PC-9 (cell line): Measurements from ENCODE around the gene EPHB2. TPM values are rescaled to one million over a fixed set of nuclear protein-coding genes. Genes with fewer than 3 reads are reported as not detected.

Source experiments
- BruUV-seq: library from RNA; stranded (reverse); fragments of 400-500 nt; replicated peaks from 2 replicates; lab custom pipeline; 2021; lab: Mats Ljungman, UMichigan
- CTCF ChIA-PET: fragments of 300-600 bp; sonication (Branson Sonifier 250); formaldehyde crosslinking; loops from one replicate; lab custom pipeline; 2022; ENCODE audit warnings: antibody characterized with exemption; lab: Charles Lee
- POLR2A ChIA-PET: fragments of 300-600 bp; sonication (Branson Sonifier 250); formaldehyde crosslinking; loops from one replicate; lab custom pipeline; 2022; ENCODE audit warnings: antibody characterized with exemption; ENCODE audit not compliant: unreplicated experiment; lab: Charles Lee
- DNase-seq, 2 experiments: peaks; one replicate each; pipeline versions ENCODE4 v3.0.0 to v3.0.0-alpha.2; 2015 to 2022; ENCODE audit warnings: mixed read lengths in 1 of 2
- H2AFZ ChIP-seq: fragments of 200-600 bp; sonication (generic); 2 replicates; pipeline ENCODE4 v1.8.1; 2017; ENCODE audit warnings: antibody characterized with exemption
- H3F3A ChIP-seq: fragments of 200-600 bp; sonication (generic); 2 replicates; pipeline ENCODE4 v1.8.1; 2017; ENCODE audit warnings: antibody characterized with exemption, mild to moderate bottlenecking, low read depth; ENCODE audit not compliant: insufficient read depth
- H3K27ac ChIP-seq: fragments of 200-600 bp; sonication (generic); 2 replicates; pipeline ENCODE4 v1.6.1; 2016; ENCODE audit warnings: mixed run types
- H3K27me3 ChIP-seq: fragments of 200-600 bp; sonication (generic); 2 replicates; pipeline ENCODE4 v1.6.1; 2016; ENCODE audit warnings: low read depth, mixed run types; ENCODE audit not compliant: insufficient read depth
- H3K36me3 ChIP-seq: fragments of 200-600 bp; sonication (generic); 2 replicates; pipeline ENCODE4 v1.6.1; 2016; ENCODE audit warnings: low read depth, mixed run types
- H3K4me1 ChIP-seq: fragments of 200-600 bp; sonication (generic); replicated peaks from 2 replicates; pipeline ENCODE4 v1.6.1; 2016; ENCODE audit warnings: mixed run types; ENCODE audit not compliant: insufficient read depth
- H3K4me2 ChIP-seq: fragments of 200-600 bp; sonication (generic); 2 replicates; pipeline ENCODE4 v1.6.1; 2017; ENCODE audit warnings: mixed run types
- H3K4me3 ChIP-seq: fragments of 200-600 bp; sonication (generic); 2 replicates; pipeline ENCODE4 v1.6.1; 2016; ENCODE audit warnings: mixed run types
- H3K79me2 ChIP-seq: fragments of 200-600 bp; sonication (generic); 2 replicates; pipeline ENCODE4 v1.6.1; 2017; ENCODE audit warnings: low read depth, mixed run types
- H3K9me2 ChIP-seq: fragments of 200-600 bp; sonication (generic); 2 replicates; pipeline ENCODE4 v1.8.1; 2017; ENCODE audit warnings: mild to moderate bottlenecking; ENCODE audit not compliant: insufficient read depth
- H3K9me3 ChIP-seq: fragments of 200-600 bp; sonication (generic); 2 replicates; pipeline ENCODE4 v1.8.1; 2016; ENCODE audit warnings: low read depth; ENCODE audit not compliant: insufficient read depth
- H4K20me1 ChIP-seq: fragments of 200-600 bp; sonication (generic); 2 replicates; pipeline ENCODE4 v1.8.1; 2017; ENCODE audit not compliant: insufficient read depth
- EZH2 ChIP-seq: fragments of 200-600 bp; sonication (generic); IDR thresholded peaks from 2 replicates; pipeline ENCODE4 v1.8.0; 2017; ENCODE audit warnings: antibody characterized with exemption, low read depth
- intact Hi-C: fragments of 100-400 bp; cut with micrococcal nuclease; formaldehyde crosslinking; loops from one replicate; pipeline ENCODE4 v1.10.0; 2022; ENCODE audit not compliant: unreplicated experiment
- total RNA-seq: library from RNA; stranded (reverse); gene quantifications from 2 replicates; pipeline ENCODE4 v1.2.3, GENCODE V29; 2021
- TF ChIP-seq, protein P1 (sequence below): fragments of 200-600 bp; sonication (generic); conservative IDR thresholded peaks from 2 replicates; pipeline ENCODE4 v1.6.1; 2017; ENCODE audit warnings: mixed run types, antibody characterized with exemption, mild to moderate bottlenecking, moderate library complexity

The EPHB2 gene
- total RNA-seq, 1 experiment from 2014 or later, result 26.7 TPM

DNA sequence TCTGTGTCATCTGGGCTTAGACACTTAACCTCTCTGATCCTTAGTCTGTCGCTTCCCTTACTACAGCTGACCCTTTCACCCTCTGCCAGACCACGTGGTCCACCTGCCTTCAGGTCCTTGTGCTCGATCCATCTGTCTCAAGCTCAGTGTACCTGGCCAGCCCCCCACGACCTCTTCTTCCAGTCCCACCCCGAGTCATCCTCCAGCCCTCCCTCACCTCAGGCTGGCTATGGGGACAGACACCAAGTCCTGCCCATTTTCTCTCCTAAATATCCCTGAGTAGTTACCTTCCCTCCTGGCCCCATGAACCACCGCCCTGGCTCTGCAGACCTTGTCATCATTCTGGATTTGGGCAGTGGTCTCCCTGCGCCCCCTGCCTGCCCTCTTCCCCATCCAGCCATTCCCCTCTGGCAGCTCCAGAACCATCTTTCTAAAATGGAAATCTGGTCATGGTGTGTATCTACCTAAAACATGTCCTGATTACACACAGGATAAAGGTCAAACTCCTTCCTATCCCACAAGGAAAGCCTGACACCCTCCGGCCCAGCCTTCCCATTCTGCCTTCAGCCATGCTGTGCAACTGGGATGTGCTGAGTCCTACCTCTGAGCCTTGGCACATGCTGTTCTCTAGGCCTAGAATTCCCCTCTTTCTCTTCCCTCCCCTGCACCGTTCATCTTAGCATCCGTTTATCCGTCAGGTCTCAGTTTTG is 107.6 kb downstream of the EPHB2 start:
- no peaks in the 10 kb centered on the region for H3K9me2 ChIP-seq
- H3K4me3 ChIP-seq, result no peak overlapping the region
- H3K27me3 ChIP-seq, result no peaks in the 10 kb centered on the region
- H3K27ac ChIP-seq, result no peak overlapping the region
- intact Hi-C loops, result no loop called here
- ChIA-PET POLR2A (no interaction called here), CTCF (interaction anchor here (0.6 kb wide), 1 partner anchor 43 kb away, joined by 5 read pairs; no protein-coding TSS in a partner anchor)
- no peak for DNase-seq
- no peaks in the 10 kb centered on the region for H4K20me1 ChIP-seq
- H3F3A ChIP-seq, result no peaks in the 10 kb centered on the region
- H3K4me1 ChIP-seq, result peaks cover 6% of the 10 kb centered on the region; the same call in 1 of the 2 replicates
- no peak overlapping the region for H3K4me2 ChIP-seq
- BruUV-seq, result no TSS peak
- no peak overlapping the region for H2AFZ ChIP-seq
- H3K79me2 ChIP-seq, result no peaks in the 10 kb centered on the region
- no peaks in the 10 kb centered on the region for H3K9me3 ChIP-seq
- H3K36me3 ChIP-seq, result no peaks in the 10 kb centered on the region
- no peak for TF ChIP-seq EZH2
- TF ChIP-seq, protein P1, sequence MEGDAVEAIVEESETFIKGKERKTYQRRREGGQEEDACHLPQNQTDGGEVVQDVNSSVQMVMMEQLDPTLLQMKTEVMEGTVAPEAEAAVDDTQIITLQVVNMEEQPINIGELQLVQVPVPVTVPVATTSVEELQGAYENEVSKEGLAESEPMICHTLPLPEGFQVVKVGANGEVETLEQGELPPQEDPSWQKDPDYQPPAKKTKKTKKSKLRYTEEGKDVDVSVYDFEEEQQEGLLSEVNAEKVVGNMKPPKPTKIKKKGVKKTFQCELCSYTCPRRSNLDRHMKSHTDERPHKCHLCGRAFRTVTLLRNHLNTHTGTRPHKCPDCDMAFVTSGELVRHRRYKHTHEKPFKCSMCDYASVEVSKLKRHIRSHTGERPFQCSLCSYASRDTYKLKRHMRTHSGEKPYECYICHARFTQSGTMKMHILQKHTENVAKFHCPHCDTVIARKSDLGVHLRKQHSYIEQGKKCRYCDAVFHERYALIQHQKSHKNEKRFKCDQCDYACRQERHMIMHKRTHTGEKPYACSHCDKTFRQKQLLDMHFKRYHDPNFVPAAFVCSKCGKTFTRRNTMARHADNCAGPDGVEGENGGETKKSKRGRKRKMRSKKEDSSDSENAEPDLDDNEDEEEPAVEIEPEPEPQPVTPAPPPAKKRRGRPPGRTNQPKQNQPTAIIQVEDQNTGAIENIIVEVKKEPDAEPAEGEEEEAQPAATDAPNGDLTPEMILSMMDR, result no peak

- no TSS peak for BruUV-seq
- H3F3A ChIP-seq, result no peaks in the 10 kb centered on the region
- intact Hi-C loops, result no loop called here
Measured at GRCh38 chr1:22819361-22819760, 108.7 kb downstream of the EPHB2 start.

GRCh38 chr1:22821027-22821426 is 110.4 kb downstream of the EPHB2 start:
- no peaks in the 10 kb centered on the region for H3K9me2 ChIP-seq
- H3K4me1 ChIP-seq, result peaks cover 15% of the 10 kb centered on the region
- TF ChIP-seq, protein P1, result no peak
- no peak for TF ChIP-seq EZH2
- H3K27me3 ChIP-seq, result no peaks in the 10 kb centered on the region
- no peak overlapping the region for H3K4me3 ChIP-seq
- no peak for DNase-seq
- no TSS peak for BruUV-seq
- no peak overlapping the region for H3K4me2 ChIP-seq
- H2AFZ ChIP-seq, result no peak overlapping the region
- no peaks in the 10 kb centered on the region for H3K79me2 ChIP-seq
- H3K27ac ChIP-seq, result no peak overlapping the region
- H3K36me3 ChIP-seq, result no peaks in the 10 kb centered on the region
- no peaks in the 10 kb centered on the region for H3K9me3 ChIP-seq
- intact Hi-C loops, result no loop called here
- ChIA-PET CTCF (interaction anchor here (0.5 to 0.6 kb wide), 2 partner anchors 42 to 165 kb away, joined by 5 to 6 read pairs; no protein-coding TSS in a partner anchor), POLR2A (no interaction called here)
- peaks cover 9% of the 10 kb centered on the region for H3F3A ChIP-seq
- H4K20me1 ChIP-seq, result no peaks in the 10 kb centered on the region

More at GRCh38 chr1:22819361-22819760, 108.7 kb downstream of the EPHB2 start:
- no peak for TF ChIP-seq EZH2
- TF ChIP-seq, protein P1, result no peak
- Histone ChIP-seq H4K20me1 (no peaks in the 10 kb centered on the region), H3K9me2 (no peaks in the 10 kb centered on the region), H3K4me3 (no peak overlapping the region), H3K79me2 (no peaks in the 10 kb centered on the region), H3K27ac (no peak overlapping the region), H3K4me1 (no peaks in the 10 kb centered on the region), H3K36me3 (no peaks in the 10 kb centered on the region), H3K9me3 (no peaks in the 10 kb centered on the region), H3K4me2 (no peak overlapping the region), H3K27me3 (no peaks in the 10 kb centered on the region), H2AFZ (no peak overlapping the region)
- no peak for DNase-seq
- ChIA-PET CTCF (no interaction called here), POLR2A (interaction anchor here (0.6 kb wide), 1 partner anchor 111 kb away, joined by 5 read pairs; no protein-coding TSS in a partner anchor)
